GM23338 (cell line): ENCODE results near the gene SYCN. TPM values are rescaled to one million over a fixed set of nuclear protein-coding genes. Genes with fewer than 3 reads are reported as not detected.

Experiments
- ATAC-seq: fragments of 200-7000 bp; cut with Tn5 transposase; 3 replicates; pipeline ENCODE4 v1.9.1; 2020
- DNase-seq: peaks from one replicate; pipeline ENCODE4 v3.0.0-alpha.2; 2015; ENCODE audit warnings: low spot score
- H2AFZ ChIP-seq: fragments of 200-600 bp; sonication (generic); 2 replicates; pipeline ENCODE4 v1.8.0; 2016; ENCODE audit warnings: antibody characterized with exemption, mild to moderate bottlenecking, moderate library complexity
- H3F3A ChIP-seq: fragments of 200-600 bp; sonication (generic); replicated peaks from 2 replicates; pipeline ENCODE4 v1.8.0; 2017; ENCODE audit warnings: antibody characterized with exemption, mixed run types, low read depth
- H3K27ac ChIP-seq: fragments of 200-600 bp; sonication (generic); 2 replicates; pipeline ENCODE4 v1.6.1; 2016; ENCODE audit warnings: low read depth
- H3K27me3 ChIP-seq: fragments of 200-600 bp; sonication (generic); 2 replicates; pipeline ENCODE4 v1.8.0; 2016; ENCODE audit warnings: mild to moderate bottlenecking, mixed run types, moderate library complexity; ENCODE audit not compliant: insufficient read depth
- H3K36me3 ChIP-seq: fragments of 200-600 bp; sonication (generic); 2 replicates; pipeline ENCODE4 v1.8.0; 2016; ENCODE audit warnings: mild to moderate bottlenecking; ENCODE audit not compliant: insufficient read depth
- H3K4me1 ChIP-seq: fragments of 200-600 bp; sonication (generic); 2 replicates; pipeline ENCODE4 v1.8.0; 2016; ENCODE audit warnings: mild to moderate bottlenecking, moderate library complexity; ENCODE audit not compliant: insufficient read depth
- H3K4me2 ChIP-seq: fragments of 200-600 bp; sonication (generic); 2 replicates; pipeline ENCODE4 v1.7.1; 2017; ENCODE audit warnings: mixed run types
- H3K4me3 ChIP-seq: fragments of 200-600 bp; sonication (generic); 2 replicates; pipeline ENCODE4 v1.6.1; 2016; ENCODE audit warnings: mixed run types
- H3K79me2 ChIP-seq: fragments of 200-600 bp; sonication (generic); replicated peaks from 2 replicates; pipeline ENCODE4 v1.8.0; 2017; ENCODE audit warnings: mild to moderate bottlenecking; ENCODE audit not compliant: insufficient read depth
- H3K9me2 ChIP-seq: fragments of 200-600 bp; sonication (generic); 2 replicates; pipeline ENCODE4 v1.8.0; 2017; ENCODE audit not compliant: insufficient read depth
- H4K20me1 ChIP-seq: fragments of 200-600 bp; sonication (generic); replicated peaks from 2 replicates; pipeline ENCODE4 v1.8.0; 2017; ENCODE audit warnings: mild to moderate bottlenecking; ENCODE audit not compliant: insufficient read depth
- H3K27ac Mint-ChIP-seq: 2 replicates; pipeline ENCODE4 v1.8.0; 2020; ENCODE audit warnings: inconsistent platforms, mild to moderate bottlenecking, moderate library complexity, mixed read lengths
- H3K27me3 Mint-ChIP-seq: 3 replicates; pipeline ENCODE4 v1.8.0; 2022; ENCODE audit warnings: low read depth, mild to moderate bottlenecking, moderate library complexity, mixed read lengths, inconsistent platforms; ENCODE audit not compliant: insufficient read depth, poor library complexity
- H3K36me3 Mint-ChIP-seq: 3 replicates; pipeline ENCODE4 v1.8.0; 2021; ENCODE audit warnings: low read depth, mild to moderate bottlenecking, inconsistent platforms, moderate library complexity, mixed read lengths
- H3K4me1 Mint-ChIP-seq: 3 replicates; pipeline ENCODE4 v1.8.0; 2020; ENCODE audit warnings: mild to moderate bottlenecking, inconsistent platforms, mixed read lengths
- H3K4me3 Mint-ChIP-seq: 3 replicates; pipeline ENCODE4 v1.8.0; 2021; ENCODE audit warnings: moderate library complexity, mild to moderate bottlenecking, inconsistent platforms, mixed read lengths
- H3K9me3 Mint-ChIP-seq: 3 replicates; pipeline ENCODE4 v1.8.0; 2020; ENCODE audit warnings: moderate library complexity, mild to moderate bottlenecking, inconsistent platforms, mixed read lengths
- CTCF ChIP-seq, 2 experiments: fragments of 200-600 bp in 1 of 2; sonication (generic) in 1 of 2; conservative IDR thresholded peaks; 2 replicates each; pipeline versions ENCODE4 v1.5.1 to v1.6.1; 2016 to 2017; ENCODE audit warnings: antibody characterized with exemption in 2 of 2, low read depth in 2 of 2, mild to moderate bottlenecking in 2 of 2, moderate library complexity in 1 of 2
- EZH2phosphoT487 ChIP-seq: fragments of 200-600 bp; sonication (generic); IDR thresholded peaks from one replicate; pipeline ENCODE4 v1.8.1; 2018; ENCODE audit warnings: antibody characterized with exemption; ENCODE audit not compliant: unreplicated experiment
- NANOG ChIP-seq: IDR thresholded peaks from 2 replicates; pipeline ENCODE4 v1.6.1; 2016; ENCODE audit warnings: antibody characterized with exemption, borderline replicate concordance
- POLR2AphosphoS5 ChIP-seq: IDR thresholded peaks from 2 replicates; pipeline ENCODE4 v1.6.1; 2016; ENCODE audit warnings: antibody characterized with exemption, low read depth
- STAT1 ChIP-seq: IDR thresholded peaks from one replicate; pipeline ENCODE4 v1.6.1; 2016; ENCODE audit warnings: antibody characterized with exemption; ENCODE audit not compliant: unreplicated experiment
- ZNF114 ChIP-seq: fragments of 250-450 bp; sonication (Bioruptor Pico); IDR thresholded peaks from 2 replicates; pipeline ENCODE4 v1.5.0; 2020; ENCODE audit warnings: mild to moderate bottlenecking, moderate library complexity
- ZNF331 ChIP-seq: fragments of 250-450 bp; sonication (Bioruptor Pico); IDR thresholded peaks from 2 replicates; pipeline ENCODE4 v1.5.0; 2020; ENCODE audit warnings: low read depth, mild to moderate bottlenecking, moderate library complexity
- polyA plus RNA-seq: library from polyadenylated mRNA; unstranded; fragments of >200 nt; fragmentation: Nextera tagmentation; extraction: Ambion mirVana; gene quantifications from 2 replicates; pipeline ENCODE4 v1.2.1, GENCODE V29; 2016
- total RNA-seq: library from RNA; depleted of rRNA; stranded (reverse); fragments of >200 nt; shearing (Covaris generic); gene quantifications from 2 replicates; pipeline ENCODE4 v1.2.3, GENCODE V29; 2014
- TF ChIP-seq, protein P1 (sequence below): IDR thresholded peaks from 2 replicates; pipeline ENCODE4 v1.6.1; 2016; ENCODE audit warnings: antibody characterized with exemption
- TF ChIP-seq, protein P2 (sequence below): fragments of 250-450 bp; sonication (Bioruptor Pico); IDR thresholded peaks from 2 replicates; pipeline ENCODE4 v1.5.0; 2020; ENCODE audit warnings: mild to moderate bottlenecking, moderate library complexity

Gene SYCN
- total and polyA plus RNA-seq, 2 experiments from 2014 or later: not detected

GRCh38 chr19:39171479-39172465, 32.3 kb downstream of the SYCN start (continued):
- TF ChIP-seq ZNF114 (no peak), POLR2AphosphoS5 (no peak), EZH2phosphoT487 (no peak)
- TF ChIP-seq, protein P1, sequence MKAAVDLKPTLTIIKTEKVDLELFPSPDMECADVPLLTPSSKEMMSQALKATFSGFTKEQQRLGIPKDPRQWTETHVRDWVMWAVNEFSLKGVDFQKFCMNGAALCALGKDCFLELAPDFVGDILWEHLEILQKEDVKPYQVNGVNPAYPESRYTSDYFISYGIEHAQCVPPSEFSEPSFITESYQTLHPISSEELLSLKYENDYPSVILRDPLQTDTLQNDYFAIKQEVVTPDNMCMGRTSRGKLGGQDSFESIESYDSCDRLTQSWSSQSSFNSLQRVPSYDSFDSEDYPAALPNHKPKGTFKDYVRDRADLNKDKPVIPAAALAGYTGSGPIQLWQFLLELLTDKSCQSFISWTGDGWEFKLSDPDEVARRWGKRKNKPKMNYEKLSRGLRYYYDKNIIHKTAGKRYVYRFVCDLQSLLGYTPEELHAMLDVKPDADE: no peak

DNA sequence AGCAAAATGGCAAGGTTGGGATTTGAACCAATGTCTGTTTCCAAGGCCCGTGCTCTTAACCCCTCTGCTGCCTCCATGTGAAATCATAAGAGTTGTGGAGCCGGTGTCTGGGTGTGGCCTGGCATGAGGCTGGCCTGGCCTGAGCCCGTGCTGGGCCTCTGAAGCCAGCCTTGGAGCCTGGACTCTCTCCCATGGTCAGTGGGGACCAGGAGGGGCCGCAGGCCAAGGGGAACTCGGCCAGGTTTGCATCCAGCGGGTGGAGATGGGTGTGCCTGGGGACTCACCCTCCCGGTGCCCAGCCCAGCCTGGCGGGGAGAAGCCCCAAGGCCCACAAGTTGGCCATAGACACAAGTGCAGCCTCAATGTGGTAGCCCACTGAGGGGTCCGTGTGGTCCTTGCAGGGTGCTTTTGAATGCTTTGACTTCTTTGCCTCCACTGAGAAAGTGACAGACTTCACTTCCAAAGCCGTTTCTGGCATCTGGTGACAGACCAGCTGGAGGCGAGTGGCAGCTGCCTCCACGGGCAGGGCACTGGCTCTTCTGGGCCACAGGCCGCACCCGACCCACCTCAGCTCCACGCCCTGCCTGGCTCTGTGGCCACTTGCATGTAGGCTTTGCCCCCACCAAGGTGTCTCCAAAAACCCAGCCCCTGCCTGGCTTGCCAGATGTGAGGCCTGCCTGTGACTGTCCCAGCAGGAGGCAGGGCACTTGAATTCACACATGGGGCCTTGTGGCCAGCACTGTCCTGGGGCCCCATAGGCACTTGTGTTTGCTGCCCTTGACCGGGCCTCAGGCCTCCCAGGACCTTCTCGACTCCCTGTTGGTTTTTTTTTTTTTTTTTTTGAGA, 33.5 kb downstream of the SYCN start:
- DNase-seq (no peak), ATAC-seq (no peak)
- H4K20me1 ChIP-seq: peaks cover 5% of the 10 kb centered on the region
- H3K4me3 ChIP-seq: no peak overlapping the region
- no peaks in the 10 kb centered on the region for H3F3A ChIP-seq
- H3K79me2 ChIP-seq: no peaks in the 10 kb centered on the region
- H3K36me3 ChIP-seq: no peaks in the 10 kb centered on the region
- no peaks in the 10 kb centered on the region for H3K9me2 ChIP-seq
- Mint-ChIP-seq H3K36me3 (peaks cover 5% of the 10 kb centered on the region; the same call in 2 of the 3 replicates), H3K9me3 (no peaks in the 10 kb centered on the region), H3K27ac (no peak overlapping the region), H3K4me3 (no peak overlapping the region), H3K4me1 (peaks cover 21% of the 10 kb centered on the region), H3K27me3 (peaks cover 3% of the 10 kb centered on the region)
- no peak overlapping the region for H3K4me2 ChIP-seq
- no peak overlapping the region for H2AFZ ChIP-seq
- peaks cover 12% of the 10 kb centered on the region; the same call in 1 of the 2 replicates for H3K4me1 ChIP-seq
- no peak overlapping the region for H3K27ac ChIP-seq
- H3K27me3 ChIP-seq: no peaks in the 10 kb centered on the region
- TF ChIP-seq ZNF331: no peak
- TF ChIP-seq, protein P2, sequence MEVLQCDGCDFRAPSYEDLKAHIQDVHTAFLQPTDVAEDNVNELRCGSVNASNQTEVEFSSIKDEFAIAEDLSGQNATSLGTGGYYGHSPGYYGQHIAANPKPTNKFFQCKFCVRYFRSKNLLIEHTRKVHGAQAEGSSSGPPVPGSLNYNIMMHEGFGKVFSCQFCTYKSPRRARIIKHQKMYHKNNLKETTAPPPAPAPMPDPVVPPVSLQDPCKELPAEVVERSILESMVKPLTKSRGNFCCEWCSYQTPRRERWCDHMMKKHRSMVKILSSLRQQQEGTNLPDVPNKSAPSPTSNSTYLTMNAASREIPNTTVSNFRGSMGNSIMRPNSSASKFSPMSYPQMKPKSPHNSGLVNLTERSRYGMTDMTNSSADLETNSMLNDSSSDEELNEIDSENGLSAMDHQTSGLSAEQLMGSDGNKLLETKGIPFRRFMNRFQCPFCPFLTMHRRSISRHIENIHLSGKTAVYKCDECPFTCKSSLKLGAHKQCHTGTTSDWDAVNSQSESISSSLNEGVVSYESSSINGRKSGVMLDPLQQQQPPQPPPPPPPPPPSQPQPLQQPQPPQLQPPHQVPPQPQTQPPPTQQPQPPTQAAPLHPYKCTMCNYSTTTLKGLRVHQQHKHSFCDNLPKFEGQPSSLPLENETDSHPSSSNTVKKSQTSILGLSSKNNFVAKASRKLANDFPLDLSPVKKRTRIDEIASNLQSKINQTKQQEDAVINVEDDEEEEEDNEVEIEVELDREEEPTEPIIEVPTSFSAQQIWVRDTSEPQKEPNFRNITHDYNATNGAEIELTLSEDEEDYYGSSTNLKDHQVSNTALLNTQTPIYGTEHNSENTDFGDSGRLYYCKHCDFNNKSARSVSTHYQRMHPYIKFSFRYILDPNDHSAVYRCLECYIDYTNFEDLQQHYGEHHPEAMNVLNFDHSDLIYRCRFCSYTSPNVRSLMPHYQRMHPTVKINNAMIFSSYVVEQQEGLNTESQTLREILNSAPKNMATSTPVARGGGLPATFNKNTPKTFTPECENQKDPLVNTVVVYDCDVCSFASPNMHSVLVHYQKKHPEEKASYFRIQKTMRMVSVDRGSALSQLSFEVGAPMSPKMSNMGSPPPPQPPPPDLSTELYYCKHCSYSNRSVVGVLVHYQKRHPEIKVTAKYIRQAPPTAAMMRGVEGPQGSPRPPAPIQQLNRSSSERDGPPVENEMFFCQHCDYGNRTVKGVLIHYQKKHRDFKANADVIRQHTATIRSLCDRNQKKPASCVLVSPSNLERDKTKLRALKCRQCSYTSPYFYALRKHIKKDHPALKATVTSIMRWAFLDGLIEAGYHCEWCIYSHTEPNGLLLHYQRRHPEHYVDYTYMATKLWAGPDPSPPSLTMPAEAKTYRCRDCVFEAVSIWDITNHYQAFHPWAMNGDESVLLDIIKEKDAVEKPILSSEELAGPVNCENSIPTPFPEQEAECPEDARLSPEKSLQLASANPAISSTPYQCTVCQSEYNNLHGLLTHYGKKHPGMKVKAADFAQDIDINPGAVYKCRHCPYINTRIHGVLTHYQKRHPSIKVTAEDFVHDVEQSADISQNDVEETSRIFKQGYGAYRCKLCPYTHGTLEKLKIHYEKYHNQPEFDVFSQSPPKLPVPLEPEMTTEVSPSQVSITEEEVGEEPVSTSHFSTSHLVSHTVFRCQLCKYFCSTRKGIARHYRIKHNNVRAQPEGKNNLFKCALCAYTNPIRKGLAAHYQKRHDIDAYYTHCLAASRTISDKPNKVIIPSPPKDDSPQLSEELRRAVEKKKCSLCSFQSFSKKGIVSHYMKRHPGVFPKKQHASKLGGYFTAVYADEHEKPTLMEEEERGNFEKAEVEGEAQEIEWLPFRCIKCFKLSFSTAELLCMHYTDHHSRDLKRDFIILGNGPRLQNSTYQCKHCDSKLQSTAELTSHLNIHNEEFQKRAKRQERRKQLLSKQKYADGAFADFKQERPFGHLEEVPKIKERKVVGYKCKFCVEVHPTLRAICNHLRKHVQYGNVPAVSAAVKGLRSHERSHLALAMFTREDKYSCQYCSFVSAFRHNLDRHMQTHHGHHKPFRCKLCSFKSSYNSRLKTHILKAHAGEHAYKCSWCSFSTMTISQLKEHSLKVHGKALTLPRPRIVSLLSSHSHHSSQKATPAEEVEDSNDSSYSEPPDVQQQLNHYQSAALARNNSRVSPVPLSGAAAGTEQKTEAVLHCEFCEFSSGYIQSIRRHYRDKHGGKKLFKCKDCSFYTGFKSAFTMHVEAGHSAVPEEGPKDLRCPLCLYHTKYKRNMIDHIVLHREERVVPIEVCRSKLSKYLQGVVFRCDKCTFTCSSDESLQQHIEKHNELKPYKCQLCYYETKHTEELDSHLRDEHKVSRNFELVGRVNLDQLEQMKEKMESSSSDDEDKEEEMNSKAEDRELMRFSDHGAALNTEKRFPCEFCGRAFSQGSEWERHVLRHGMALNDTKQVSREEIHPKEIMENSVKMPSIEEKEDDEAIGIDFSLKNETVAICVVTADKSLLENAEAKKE: no peak
- TF ChIP-seq EZH2phosphoT487: no peak
- TF ChIP-seq ZNF114: no peak
- no peak for TF ChIP-seq STAT1
- no peak for TF ChIP-seq CTCF (conservative IDR thresholded peaks at IDR 0.05; ENCODE audit: low read depth in 2 of 2)
- no peak for TF ChIP-seq NANOG
